ENCODE results near the gene ARRDC4.

ARRDC4 gene

GRCh38 chr15:97960364-97961066 is at the start of gene ARRDC4:
Gene ARRDC4 (plus strand): TSS chr15:97960703. CDS start chr15:97960862, 159 bp downstream.
- peak; percentile 40 for DNase-seq (ENCODE audit: low spot score)

- DNase-seq (ENCODE audit: low spot score) = no peak
Observed at GRCh38 chr15:97914711-97915110, 45.8 kb upstream of the ARRDC4 start.

GRCh38 chr15:97915261-97915660 is 45.2 kb upstream of the ARRDC4 start:
- DNase-seq (ENCODE audit: low spot score) = no peak

GRCh38 chr15:97921296-97921865 is 39.1 kb upstream of the ARRDC4 start:
- DNase-seq (ENCODE audit: low spot score) = no peak

- DNase-seq (ENCODE audit: low spot score) = no peak
Observed at GRCh38 chr15:97929456-97930229, 30.9 kb upstream of the ARRDC4 start.

- no peak for DNase-seq (ENCODE audit: low spot score)
Observed at GRCh38 chr15:97930230-97930629, 30.3 kb upstream of the ARRDC4 start.

- no peak for DNase-seq (ENCODE audit: low spot score)
Observed at GRCh38 chr15:97931314-97931713, 29.2 kb upstream of the ARRDC4 start.

- DNase-seq (ENCODE audit: low spot score) = no peak
Observed at GRCh38 chr15:97933589-97933988, 26.9 kb upstream of the ARRDC4 start.

GRCh38 chr15:97940993-97941392 is 19.5 kb upstream of the ARRDC4 start:
- no peak for DNase-seq (ENCODE audit: low spot score)

- no peak for DNase-seq (ENCODE audit: low spot score)
Observed at GRCh38 chr15:97941572-97941971, 18.9 kb upstream of the ARRDC4 start.

- DNase-seq (ENCODE audit: low spot score) = no peak
Observed at GRCh38 chr15:97944724-97945123, 15.8 kb upstream of the ARRDC4 start.

- DNase-seq (ENCODE audit: low spot score) = no peak
Observed at GRCh38 chr15:97947465-97948260, 12.8 kb upstream of the ARRDC4 start.

GRCh38 chr15:97953254-97953653 is 7.2 kb upstream of the ARRDC4 start:
- DNase-seq (ENCODE audit: low spot score) = no peak

- DNase-seq (ENCODE audit: low spot score) = no peak
Observed at GRCh38 chr15:97953748-97954147, 6.8 kb upstream of the ARRDC4 start.

GRCh38 chr15:97955035-97955434 is 5.5 kb upstream of the ARRDC4 start:
- no peak for DNase-seq (ENCODE audit: low spot score)

GRCh38 chr15:97955529-97955928 is 5.0 kb upstream of the ARRDC4 start:
- no peak for DNase-seq (ENCODE audit: low spot score)

GRCh38 chr15:97959724-97960363 is 659 bp upstream of the ARRDC4 start:
- no peak for DNase-seq (ENCODE audit: low spot score)

GRCh38 chr15:97961067-97961954 is 808 bp downstream of the ARRDC4 start:
- DNase-seq (ENCODE audit: low spot score) = no peak

GRCh38 chr15:97962263-97962662 is 1.8 kb downstream of the ARRDC4 start:
- DNase-seq (ENCODE audit: low spot score) = no peak

GRCh38 chr15:97963779-97964178 is 3.3 kb downstream of the ARRDC4 start:
- DNase-seq (ENCODE audit: low spot score) = no peak

GRCh38 chr15:97966246-97966645 is 5.7 kb downstream of the ARRDC4 start:
- no peak for DNase-seq (ENCODE audit: low spot score)

Measured in HuH-7.5 (cell line).